ENCODE data around the gene KCNC2.

GRCh38 chr12:75129275-75129674 is 80.4 kb downstream of the KCNC2 start:
- TF ChIP-seq, protein P1, sequence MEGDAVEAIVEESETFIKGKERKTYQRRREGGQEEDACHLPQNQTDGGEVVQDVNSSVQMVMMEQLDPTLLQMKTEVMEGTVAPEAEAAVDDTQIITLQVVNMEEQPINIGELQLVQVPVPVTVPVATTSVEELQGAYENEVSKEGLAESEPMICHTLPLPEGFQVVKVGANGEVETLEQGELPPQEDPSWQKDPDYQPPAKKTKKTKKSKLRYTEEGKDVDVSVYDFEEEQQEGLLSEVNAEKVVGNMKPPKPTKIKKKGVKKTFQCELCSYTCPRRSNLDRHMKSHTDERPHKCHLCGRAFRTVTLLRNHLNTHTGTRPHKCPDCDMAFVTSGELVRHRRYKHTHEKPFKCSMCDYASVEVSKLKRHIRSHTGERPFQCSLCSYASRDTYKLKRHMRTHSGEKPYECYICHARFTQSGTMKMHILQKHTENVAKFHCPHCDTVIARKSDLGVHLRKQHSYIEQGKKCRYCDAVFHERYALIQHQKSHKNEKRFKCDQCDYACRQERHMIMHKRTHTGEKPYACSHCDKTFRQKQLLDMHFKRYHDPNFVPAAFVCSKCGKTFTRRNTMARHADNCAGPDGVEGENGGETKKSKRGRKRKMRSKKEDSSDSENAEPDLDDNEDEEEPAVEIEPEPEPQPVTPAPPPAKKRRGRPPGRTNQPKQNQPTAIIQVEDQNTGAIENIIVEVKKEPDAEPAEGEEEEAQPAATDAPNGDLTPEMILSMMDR (IDR thresholded peaks at IDR 0.05; ENCODE audit: borderline replicate concordance, extremely low read depth, low read length, poor library complexity, severe bottlenecking), result no peak
- no peak for TF ChIP-seq EZH2 (IDR thresholded peaks at IDR 0.05; ENCODE audit: borderline replicate concordance, low read depth, low read length, severe bottlenecking)
